Activated naive CD4-positive, alpha-beta T cell treated with anti-CD3 and anti-CD28 coated beads, Interleukin-2, amount 50 U/mL, for 24 hours (primary cell): Measurements from ENCODE around the gene SLC19A1.

ENCODE experiments used
- H3K27ac Mint-ChIP-seq: one replicate; pipeline ENCODE4 v1.8.0; 2021; ENCODE audit warnings: mild to moderate bottlenecking, mixed read lengths
- H3K27me3 Mint-ChIP-seq: one replicate; pipeline ENCODE4 v1.8.0; 2021; ENCODE audit warnings: mixed read lengths
- H3K36me3 Mint-ChIP-seq: one replicate; pipeline ENCODE4 v1.8.0; 2021; ENCODE audit warnings: mixed read lengths
- H3K4me1 Mint-ChIP-seq: one replicate; pipeline ENCODE4 v1.8.0; 2021; ENCODE audit warnings: mixed read lengths
- H3K4me3 Mint-ChIP-seq: one replicate; pipeline ENCODE4 v1.8.0; 2021; ENCODE audit warnings: mild to moderate bottlenecking, mixed read lengths
- H3K9me3 Mint-ChIP-seq: one replicate; pipeline ENCODE4 v1.8.0; 2021; ENCODE audit warnings: mixed read lengths

Gene SLC19A1

GRCh38 chr21:45513003-45513717, 29.1 kb downstream of the SLC19A1 start:
- Mint-ChIP-seq H3K36me3 (peaks cover 5% of the 10 kb centered on the region), H3K9me3 (peaks cover 4% of the 10 kb centered on the region), H3K27ac (no peak overlapping the region), H3K4me1 (peaks cover 5% of the 10 kb centered on the region), H3K27me3 (no peaks in the 10 kb centered on the region), H3K4me3 (no peak overlapping the region)

GRCh38 chr21:45512626-45513002, 29.6 kb downstream of the SLC19A1 start:
- H3K4me1 Mint-ChIP-seq: no peaks in the 10 kb centered on the region
- no peaks in the 10 kb centered on the region for H3K9me3 Mint-ChIP-seq
- no peak overlapping the region for H3K27ac Mint-ChIP-seq
- H3K4me3 Mint-ChIP-seq: no peak overlapping the region
- H3K36me3 Mint-ChIP-seq: no peaks in the 10 kb centered on the region
- H3K27me3 Mint-ChIP-seq: no peaks in the 10 kb centered on the region

GRCh38 chr21:45511661-45512431, 30.4 kb downstream of the SLC19A1 start:
- Mint-ChIP-seq H3K27me3 (no peaks in the 10 kb centered on the region), H3K36me3 (no peaks in the 10 kb centered on the region), H3K9me3 (no peaks in the 10 kb centered on the region), H3K4me3 (no peak overlapping the region), H3K27ac (no peak overlapping the region), H3K4me1 (no peaks in the 10 kb centered on the region)

- H3K4me1 Mint-ChIP-seq: no peaks in the 10 kb centered on the region
- H3K36me3 Mint-ChIP-seq: no peaks in the 10 kb centered on the region
- H3K27ac Mint-ChIP-seq: no peak overlapping the region
- H3K27me3 Mint-ChIP-seq: no peaks in the 10 kb centered on the region
- H3K9me3 Mint-ChIP-seq: no peaks in the 10 kb centered on the region
- no peak overlapping the region for H3K4me3 Mint-ChIP-seq
Observed at GRCh38 chr21:45511007-45511406, 31.2 kb downstream of the SLC19A1 start.

GRCh38 chr21:45510466-45510955, 31.7 kb downstream of the SLC19A1 start:
- Mint-ChIP-seq H3K4me3 (no peak overlapping the region), H3K4me1 (no peaks in the 10 kb centered on the region), H3K27ac (no peak overlapping the region), H3K27me3 (no peaks in the 10 kb centered on the region), H3K9me3 (no peaks in the 10 kb centered on the region), H3K36me3 (no peaks in the 10 kb centered on the region)

- Mint-ChIP-seq H3K4me3 (no peak overlapping the region), H3K9me3 (no peaks in the 10 kb centered on the region), H3K36me3 (no peaks in the 10 kb centered on the region), H3K4me1 (no peaks in the 10 kb centered on the region), H3K27me3 (no peaks in the 10 kb centered on the region), H3K27ac (no peak overlapping the region)
Observed at GRCh38 chr21:45509566-45510465, 32.4 kb downstream of the SLC19A1 start.

GRCh38 chr21:45508607-45509565, 33.4 kb downstream of the SLC19A1 start:
- Mint-ChIP-seq H3K27me3 (no peaks in the 10 kb centered on the region), H3K4me3 (no peak overlapping the region), H3K9me3 (no peaks in the 10 kb centered on the region), H3K27ac (peak overlapping the region; percentile 51), H3K4me1 (no peaks in the 10 kb centered on the region), H3K36me3 (no peaks in the 10 kb centered on the region)

GRCh38 chr21:45507888-45508508, 34.2 kb downstream of the SLC19A1 start:
- H3K27me3 Mint-ChIP-seq: no peaks in the 10 kb centered on the region
- no peak overlapping the region for H3K4me3 Mint-ChIP-seq
- peak overlapping the region; percentile 84 for H3K27ac Mint-ChIP-seq
- no peaks in the 10 kb centered on the region for H3K9me3 Mint-ChIP-seq
- H3K36me3 Mint-ChIP-seq: no peaks in the 10 kb centered on the region
- no peaks in the 10 kb centered on the region for H3K4me1 Mint-ChIP-seq

GRCh38 chr21:45507523-45507875, 34.7 kb downstream of the SLC19A1 start:
- H3K36me3 Mint-ChIP-seq: no peaks in the 10 kb centered on the region
- no peak overlapping the region for H3K4me3 Mint-ChIP-seq
- H3K27me3 Mint-ChIP-seq: no peaks in the 10 kb centered on the region
- no peaks in the 10 kb centered on the region for H3K9me3 Mint-ChIP-seq
- H3K4me1 Mint-ChIP-seq: no peaks in the 10 kb centered on the region
- peak overlapping the region; percentile 84 for H3K27ac Mint-ChIP-seq

GRCh38 chr21:45506836-45507522, 35.3 kb downstream of the SLC19A1 start:
- Mint-ChIP-seq H3K27me3 (no peaks in the 10 kb centered on the region), H3K9me3 (no peaks in the 10 kb centered on the region), H3K4me3 (no peak overlapping the region), H3K27ac (no peak overlapping the region), H3K4me1 (no peaks in the 10 kb centered on the region), H3K36me3 (peaks cover 2% of the 10 kb centered on the region)

GRCh38 chr21:45506241-45506817, 35.9 kb downstream of the SLC19A1 start:
- peaks cover 2% of the 10 kb centered on the region for H3K36me3 Mint-ChIP-seq
- no peak overlapping the region for H3K27ac Mint-ChIP-seq
- H3K9me3 Mint-ChIP-seq: no peaks in the 10 kb centered on the region
- no peak overlapping the region for H3K4me3 Mint-ChIP-seq
- H3K27me3 Mint-ChIP-seq: no peaks in the 10 kb centered on the region
- H3K4me1 Mint-ChIP-seq: no peaks in the 10 kb centered on the region

- Mint-ChIP-seq H3K9me3 (no peaks in the 10 kb centered on the region), H3K27ac (no peak overlapping the region), H3K4me1 (no peaks in the 10 kb centered on the region), H3K27me3 (no peaks in the 10 kb centered on the region), H3K36me3 (peaks cover 2% of the 10 kb centered on the region), H3K4me3 (no peak overlapping the region)
Observed at GRCh38 chr21:45505416-45506021, 36.7 kb downstream of the SLC19A1 start.
